ENCODE results near the gene TPK1.

DNA sequence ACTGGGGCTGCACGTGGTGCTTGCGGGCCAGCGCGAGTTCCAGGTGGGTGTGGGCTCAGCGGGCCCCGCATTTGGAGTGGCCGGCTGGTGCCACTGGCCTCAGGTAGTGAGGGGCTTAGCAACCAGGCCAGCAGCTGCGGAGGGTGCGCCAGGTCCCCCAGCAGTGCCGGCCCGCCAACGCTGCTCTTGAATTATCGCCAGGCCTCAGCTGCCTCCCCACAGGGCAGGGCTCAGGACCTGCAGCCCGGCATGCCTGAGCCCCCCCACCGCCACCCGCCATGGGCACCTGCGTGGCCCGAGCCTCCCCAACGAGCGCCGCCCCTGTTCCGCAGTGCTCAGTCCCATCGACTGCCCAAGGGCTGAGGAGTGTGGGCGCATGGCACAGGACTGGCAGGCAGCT lies 185.4 kb downstream of the TPK1 start:
- TF ChIP-seq, protein P1, sequence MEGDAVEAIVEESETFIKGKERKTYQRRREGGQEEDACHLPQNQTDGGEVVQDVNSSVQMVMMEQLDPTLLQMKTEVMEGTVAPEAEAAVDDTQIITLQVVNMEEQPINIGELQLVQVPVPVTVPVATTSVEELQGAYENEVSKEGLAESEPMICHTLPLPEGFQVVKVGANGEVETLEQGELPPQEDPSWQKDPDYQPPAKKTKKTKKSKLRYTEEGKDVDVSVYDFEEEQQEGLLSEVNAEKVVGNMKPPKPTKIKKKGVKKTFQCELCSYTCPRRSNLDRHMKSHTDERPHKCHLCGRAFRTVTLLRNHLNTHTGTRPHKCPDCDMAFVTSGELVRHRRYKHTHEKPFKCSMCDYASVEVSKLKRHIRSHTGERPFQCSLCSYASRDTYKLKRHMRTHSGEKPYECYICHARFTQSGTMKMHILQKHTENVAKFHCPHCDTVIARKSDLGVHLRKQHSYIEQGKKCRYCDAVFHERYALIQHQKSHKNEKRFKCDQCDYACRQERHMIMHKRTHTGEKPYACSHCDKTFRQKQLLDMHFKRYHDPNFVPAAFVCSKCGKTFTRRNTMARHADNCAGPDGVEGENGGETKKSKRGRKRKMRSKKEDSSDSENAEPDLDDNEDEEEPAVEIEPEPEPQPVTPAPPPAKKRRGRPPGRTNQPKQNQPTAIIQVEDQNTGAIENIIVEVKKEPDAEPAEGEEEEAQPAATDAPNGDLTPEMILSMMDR (IDR thresholded peaks at IDR 0.05) = no peak
- TF ChIP-seq POLR2AphosphoS5 (IDR thresholded peaks at IDR 0.05; ENCODE audit: low read depth, low read length) = no peak
- TF ChIP-seq SIN3A (IDR thresholded peaks at IDR 0.05; ENCODE audit: borderline replicate concordance, low read depth, low read length) = no peak
- TF ChIP-seq, protein P2, sequence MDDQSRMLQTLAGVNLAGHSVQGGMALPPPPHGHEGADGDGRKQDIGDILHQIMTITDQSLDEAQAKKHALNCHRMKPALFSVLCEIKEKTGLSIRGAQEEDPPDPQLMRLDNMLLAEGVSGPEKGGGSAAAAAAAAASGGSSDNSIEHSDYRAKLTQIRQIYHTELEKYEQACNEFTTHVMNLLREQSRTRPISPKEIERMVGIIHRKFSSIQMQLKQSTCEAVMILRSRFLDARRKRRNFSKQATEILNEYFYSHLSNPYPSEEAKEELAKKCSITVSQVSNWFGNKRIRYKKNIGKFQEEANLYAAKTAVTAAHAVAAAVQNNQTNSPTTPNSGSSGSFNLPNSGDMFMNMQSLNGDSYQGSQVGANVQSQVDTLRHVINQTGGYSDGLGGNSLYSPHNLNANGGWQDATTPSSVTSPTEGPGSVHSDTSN (IDR thresholded peaks at IDR 0.05) = no peak
- TF ChIP-seq RXRA (IDR thresholded peaks at IDR 0.05; ENCODE audit: borderline replicate concordance, low read depth) = no peak
- TF ChIP-seq, protein P3, sequence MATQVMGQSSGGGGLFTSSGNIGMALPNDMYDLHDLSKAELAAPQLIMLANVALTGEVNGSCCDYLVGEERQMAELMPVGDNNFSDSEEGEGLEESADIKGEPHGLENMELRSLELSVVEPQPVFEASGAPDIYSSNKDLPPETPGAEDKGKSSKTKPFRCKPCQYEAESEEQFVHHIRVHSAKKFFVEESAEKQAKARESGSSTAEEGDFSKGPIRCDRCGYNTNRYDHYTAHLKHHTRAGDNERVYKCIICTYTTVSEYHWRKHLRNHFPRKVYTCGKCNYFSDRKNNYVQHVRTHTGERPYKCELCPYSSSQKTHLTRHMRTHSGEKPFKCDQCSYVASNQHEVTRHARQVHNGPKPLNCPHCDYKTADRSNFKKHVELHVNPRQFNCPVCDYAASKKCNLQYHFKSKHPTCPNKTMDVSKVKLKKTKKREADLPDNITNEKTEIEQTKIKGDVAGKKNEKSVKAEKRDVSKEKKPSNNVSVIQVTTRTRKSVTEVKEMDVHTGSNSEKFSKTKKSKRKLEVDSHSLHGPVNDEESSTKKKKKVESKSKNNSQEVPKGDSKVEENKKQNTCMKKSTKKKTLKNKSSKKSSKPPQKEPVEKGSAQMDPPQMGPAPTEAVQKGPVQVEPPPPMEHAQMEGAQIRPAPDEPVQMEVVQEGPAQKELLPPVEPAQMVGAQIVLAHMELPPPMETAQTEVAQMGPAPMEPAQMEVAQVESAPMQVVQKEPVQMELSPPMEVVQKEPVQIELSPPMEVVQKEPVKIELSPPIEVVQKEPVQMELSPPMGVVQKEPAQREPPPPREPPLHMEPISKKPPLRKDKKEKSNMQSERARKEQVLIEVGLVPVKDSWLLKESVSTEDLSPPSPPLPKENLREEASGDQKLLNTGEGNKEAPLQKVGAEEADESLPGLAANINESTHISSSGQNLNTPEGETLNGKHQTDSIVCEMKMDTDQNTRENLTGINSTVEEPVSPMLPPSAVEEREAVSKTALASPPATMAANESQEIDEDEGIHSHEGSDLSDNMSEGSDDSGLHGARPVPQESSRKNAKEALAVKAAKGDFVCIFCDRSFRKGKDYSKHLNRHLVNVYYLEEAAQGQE (IDR thresholded peaks at IDR 0.05; ENCODE audit: low read depth, low read length) = no peak
- TF ChIP-seq, protein P4, sequence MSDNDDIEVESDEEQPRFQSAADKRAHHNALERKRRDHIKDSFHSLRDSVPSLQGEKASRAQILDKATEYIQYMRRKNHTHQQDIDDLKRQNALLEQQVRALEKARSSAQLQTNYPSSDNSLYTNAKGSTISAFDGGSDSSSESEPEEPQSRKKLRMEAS (IDR thresholded peaks at IDR 0.05; ENCODE audit: low read depth) = no peak
- no peak for TF ChIP-seq EP300 (IDR thresholded peaks at IDR 0.05; ENCODE audit: borderline replicate concordance in 1 of 2, low read depth in 1 of 2, low read length in 1 of 2)
- TF ChIP-seq SMC3 (IDR thresholded peaks at IDR 0.05; ENCODE audit: low read depth, low read length) = no peak
- TF ChIP-seq MXI1 (IDR thresholded peaks at IDR 0.05; ENCODE audit: low read depth, low read length) = no peak
